Bronchial epithelial cell (primary cell): ENCODE results near the gene PPAT. TPM values are rescaled to one million over a fixed set of nuclear protein-coding genes. Genes with fewer than 3 reads are reported as not detected.
"Not testable (repeated sequence)": the region's sequence is repeated elsewhere in the genome, so short reads cannot be mapped to it uniquely, and the experiment has no call there.

Experiments
- DNase-seq: peaks from one replicate; pipeline ENCODE4 v3.0.0-alpha.2; 2010; ENCODE audit warnings: low read depth
- FAIRE-seq: peaks from 2 replicates; lab custom pipeline; 2011; peaks lifted over from hg19 to GRCh38; lab: Jason Lieb, UNC
- H3K27me3 ChIP-seq: 2 replicates; pipeline ENCODE4 v1.5.1; 2011; ENCODE audit warnings: low read length; ENCODE audit not compliant: control insufficient read depth, insufficient read depth
- H3K36me3 ChIP-seq: 2 replicates; pipeline ENCODE4 v1.5.1; 2011; ENCODE audit warnings: low read length; ENCODE audit not compliant: control insufficient read depth, insufficient read depth
- H3K4me3 ChIP-seq: 2 replicates; pipeline ENCODE4 v1.5.1; 2011; ENCODE audit warnings: mild to moderate bottlenecking, low read depth, low read length, control low read depth
- CTCF ChIP-seq: IDR thresholded peaks from 2 replicates; pipeline ENCODE4 v1.5.1; 2011; ENCODE audit warnings: mild to moderate bottlenecking, moderate library complexity, low read length, control low read depth, inconsistent platforms; ENCODE audit not compliant: insufficient read depth, severe bottlenecking
- total RNA-seq: library from RNA; depleted of rRNA; stranded (reverse); fragments of >200 nt; gene quantifications from 2 replicates; pipeline ENCODE4 v1.2.1, GENCODE V29; 2014

The PPAT gene
- total RNA-seq, 1 donor from 2014 or later: 33.2 TPM

GRCh38 chr4:56468097-56468422 lies 32.6 kb upstream of the PPAT start:
- TF ChIP-seq CTCF: no peak
- no peaks in the 10 kb centered on the region for H3K27me3 ChIP-seq
- DNase-seq: peak; percentile 61
- peaks cover 7% of the 10 kb centered on the region for H3K36me3 ChIP-seq
- no peak for FAIRE-seq
- peak overlapping the region; percentile 95 for H3K4me3 ChIP-seq

- no peak for FAIRE-seq
- TF ChIP-seq CTCF: no peak
- H3K4me3 ChIP-seq: peak within 1 kb of the TSS; percentile 95
Observed at GRCh38 chr4:56467284-56468096, 32.1 kb upstream of the PPAT start, which contains the start of gene SRP72. SRP72 (plus strand) TSS chr4:56467617; CDS start chr4:56467636, 19 bp downstream.

GRCh38 chr4:56466910-56467283 lies 31.5 kb upstream of the PPAT start:
- Histone ChIP-seq H3K36me3 (peaks cover 4% of the 10 kb centered on the region), H3K4me3 (peak overlapping the region; percentile 95), H3K27me3 (no peaks in the 10 kb centered on the region)
- TF ChIP-seq CTCF: no peak
- FAIRE-seq (no peak), DNase-seq (no peak)

More at GRCh38 chr4:56467284-56468096, 32.1 kb upstream of the PPAT start, which contains the start of gene SRP72:
- peak; percentile 81 for DNase-seq
- Histone ChIP-seq H3K27me3 (no peaks in the 10 kb centered on the region), H3K36me3 (peaks cover 5% of the 10 kb centered on the region)

- DNase-seq: peak; percentile 87
- not testable (repeated sequence) for H3K27me3 ChIP-seq, FAIRE-seq, H3K36me3 ChIP-seq
- H3K4me3 ChIP-seq: peak overlapping the region; percentile 95
Observed at GRCh38 chr4:56466296-56466761, 30.9 kb upstream of the PPAT start.

- Histone ChIP-seq H3K27me3 (no peaks in the 10 kb centered on the region), H3K4me3 (peak overlapping the region; percentile 95), H3K36me3 (peaks cover 1% of the 10 kb centered on the region)
- no peak for FAIRE-seq
- no peak for TF ChIP-seq CTCF
- peak; percentile 57 for DNase-seq
Observed at GRCh38 chr4:56465599-56466295, 30.3 kb upstream of the PPAT start.

- DNase-seq (no peak), FAIRE-seq (no peak)
- Histone ChIP-seq H3K27me3 (no peaks in the 10 kb centered on the region), H3K4me3 (no peak overlapping the region), H3K36me3 (peaks cover 2% of the 10 kb centered on the region)
- no peak for TF ChIP-seq CTCF
Observed at GRCh38 chr4:56464581-56464980, 29.2 kb upstream of the PPAT start.
